HL-60 (cell line): Measurements from ENCODE around the gene HSPA14.

Source experiments
- POLR2AphosphoS5 ChIP-seq: IDR thresholded peaks from 2 replicates; pipeline ENCODE4 v1.6.1; 2012; ENCODE audit warnings: low read depth
- TF ChIP-seq, protein P1 (sequence below): IDR thresholded peaks from one replicate; pipeline ENCODE4 v1.5.1; 2011; ENCODE audit warnings: low read length, control low read depth, inconsistent platforms; ENCODE audit not compliant: insufficient read depth

DNA sequence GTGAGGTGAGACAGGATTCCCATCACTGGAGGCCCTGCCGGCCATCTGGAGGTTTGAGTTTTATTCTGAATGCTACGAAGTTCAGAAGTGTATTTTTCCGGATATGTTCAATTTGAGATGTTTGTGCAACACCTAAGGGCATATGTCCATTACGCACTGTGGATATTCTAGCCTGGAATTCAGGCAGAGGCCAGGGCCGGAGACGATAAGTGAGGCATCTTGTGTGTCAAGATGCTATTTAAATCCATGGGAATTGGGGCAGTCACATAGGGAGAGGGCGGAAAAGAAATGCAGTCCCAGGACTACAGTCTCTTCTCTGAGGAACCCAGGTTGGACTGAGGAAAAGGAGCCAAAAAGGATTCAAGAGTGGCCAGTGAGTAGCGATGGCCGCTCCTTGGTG is 38.7 kb downstream of the HSPA14 start:
- TF ChIP-seq, protein P1, sequence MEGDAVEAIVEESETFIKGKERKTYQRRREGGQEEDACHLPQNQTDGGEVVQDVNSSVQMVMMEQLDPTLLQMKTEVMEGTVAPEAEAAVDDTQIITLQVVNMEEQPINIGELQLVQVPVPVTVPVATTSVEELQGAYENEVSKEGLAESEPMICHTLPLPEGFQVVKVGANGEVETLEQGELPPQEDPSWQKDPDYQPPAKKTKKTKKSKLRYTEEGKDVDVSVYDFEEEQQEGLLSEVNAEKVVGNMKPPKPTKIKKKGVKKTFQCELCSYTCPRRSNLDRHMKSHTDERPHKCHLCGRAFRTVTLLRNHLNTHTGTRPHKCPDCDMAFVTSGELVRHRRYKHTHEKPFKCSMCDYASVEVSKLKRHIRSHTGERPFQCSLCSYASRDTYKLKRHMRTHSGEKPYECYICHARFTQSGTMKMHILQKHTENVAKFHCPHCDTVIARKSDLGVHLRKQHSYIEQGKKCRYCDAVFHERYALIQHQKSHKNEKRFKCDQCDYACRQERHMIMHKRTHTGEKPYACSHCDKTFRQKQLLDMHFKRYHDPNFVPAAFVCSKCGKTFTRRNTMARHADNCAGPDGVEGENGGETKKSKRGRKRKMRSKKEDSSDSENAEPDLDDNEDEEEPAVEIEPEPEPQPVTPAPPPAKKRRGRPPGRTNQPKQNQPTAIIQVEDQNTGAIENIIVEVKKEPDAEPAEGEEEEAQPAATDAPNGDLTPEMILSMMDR = no peak
- TF ChIP-seq POLR2AphosphoS5 = no peak
